ENCODE results near the gene PRKCH.

Gene PRKCH

DNA sequence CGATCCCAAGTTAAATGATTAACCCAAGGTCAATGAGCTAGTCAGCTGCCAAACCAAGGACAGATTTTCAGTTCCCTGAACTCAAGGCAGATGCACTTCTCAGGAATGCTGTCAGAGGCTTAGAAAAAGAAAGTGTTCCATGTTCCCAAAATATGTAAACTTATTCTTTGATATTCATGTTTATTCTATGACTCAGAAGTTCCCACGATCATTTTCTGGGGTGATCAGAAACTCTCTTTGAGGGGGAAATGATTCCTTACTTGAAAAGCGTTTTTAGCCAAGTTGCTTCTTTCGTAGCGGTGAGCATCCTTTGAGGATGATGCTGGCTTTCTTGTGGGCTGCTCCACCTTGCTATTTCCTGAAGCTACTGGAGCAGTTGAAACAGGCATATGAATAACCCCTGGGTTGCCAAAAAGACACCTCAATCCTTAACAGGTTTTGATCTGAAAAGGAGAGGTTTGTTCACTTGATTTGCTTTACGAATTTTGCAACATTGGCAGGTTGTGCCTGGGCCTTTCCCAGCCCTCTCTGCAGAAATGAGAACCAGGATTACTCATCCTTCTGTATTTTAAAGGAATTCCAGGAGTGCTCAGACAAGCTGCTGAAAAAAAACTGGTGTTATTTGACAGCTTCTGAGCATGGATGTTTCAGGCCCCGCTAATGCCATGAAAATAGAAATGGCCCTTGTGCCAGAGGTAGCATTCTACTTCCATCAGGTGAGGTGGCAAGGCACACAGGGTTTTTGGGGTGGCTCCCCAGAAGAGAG is 252.6 kb downstream of the PRKCH start:
- peak overlapping the region; percentile 15 for H3K4me3 Mint-ChIP-seq
- H3K9me3 Mint-ChIP-seq = no peaks in the 10 kb centered on the region
- H3K27me3 Mint-ChIP-seq = no peaks in the 10 kb centered on the region
- no peaks in the 10 kb centered on the region for H3K36me3 Mint-ChIP-seq
- H3K4me1 Mint-ChIP-seq = peaks cover 79% of the 10 kb centered on the region
- peak overlapping the region; percentile 55 for H3K27ac Mint-ChIP-seq

DNA sequence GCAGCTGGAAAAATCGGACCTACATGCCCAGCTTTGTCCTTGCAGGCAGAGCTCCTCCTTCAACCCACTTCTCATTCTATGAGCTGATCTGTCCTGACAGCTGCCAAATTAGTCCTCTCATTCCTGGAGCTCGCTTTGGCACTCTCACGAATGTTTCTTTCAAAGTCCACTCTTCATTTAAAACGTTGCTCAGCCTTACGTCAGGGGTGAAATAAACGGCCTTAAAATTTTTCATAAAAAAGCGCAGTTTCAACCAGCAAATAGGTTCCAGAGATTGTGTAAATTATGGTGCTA is 253.1 kb downstream of the PRKCH start:
- H3K4me3 Mint-ChIP-seq = no peak overlapping the region
- no peaks in the 10 kb centered on the region for H3K9me3 Mint-ChIP-seq
- H3K36me3 Mint-ChIP-seq = no peaks in the 10 kb centered on the region
- peaks cover 77% of the 10 kb centered on the region for H3K4me1 Mint-ChIP-seq
- no peaks in the 10 kb centered on the region for H3K27me3 Mint-ChIP-seq
- H3K27ac Mint-ChIP-seq = no peak overlapping the region

- Mint-ChIP-seq H3K27me3 (no peaks in the 10 kb centered on the region), H3K9me3 (no peaks in the 10 kb centered on the region), H3K36me3 (no peaks in the 10 kb centered on the region), H3K4me3 (no peak overlapping the region), H3K4me1 (peaks cover 73% of the 10 kb centered on the region), H3K27ac (no peak overlapping the region)
These were observed 253.7 kb downstream of the PRKCH start for GRCh38 chr14:61575126-61575525.

DNA sequence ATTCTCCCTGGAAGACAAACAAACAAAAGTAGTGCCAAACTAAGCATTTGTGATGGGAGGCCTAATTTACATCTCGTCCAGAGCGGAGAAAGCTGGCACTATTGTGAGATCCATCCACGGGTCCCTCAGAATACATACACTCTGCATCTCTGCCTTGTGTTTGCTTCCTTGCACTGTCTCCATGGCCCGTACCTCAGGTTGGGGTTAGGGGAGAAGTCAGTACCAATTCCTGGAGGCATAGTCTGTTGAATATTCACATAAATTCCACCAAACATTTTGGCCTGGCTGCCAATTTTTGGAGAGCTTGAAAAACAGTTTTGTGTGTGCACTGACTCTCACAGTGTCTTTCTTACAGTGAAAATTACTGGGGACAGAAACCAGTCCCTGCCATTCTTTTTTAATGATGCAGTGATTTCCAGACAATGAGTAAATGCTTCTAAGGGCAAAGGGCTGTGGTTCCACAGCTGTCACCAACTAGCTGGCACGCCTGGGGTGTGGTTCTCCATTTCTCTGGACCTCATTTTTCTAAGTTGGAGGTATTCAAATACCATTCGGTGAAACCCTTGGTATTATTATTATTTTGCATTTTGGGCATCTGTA is 254.3 kb downstream of the PRKCH start:
- Mint-ChIP-seq H3K9me3 (no peaks in the 10 kb centered on the region), H3K36me3 (no peaks in the 10 kb centered on the region), H3K27ac (no peak overlapping the region), H3K4me3 (no peak overlapping the region), H3K27me3 (no peaks in the 10 kb centered on the region), H3K4me1 (peaks cover 72% of the 10 kb centered on the region)

- Mint-ChIP-seq H3K9me3 (no peaks in the 10 kb centered on the region), H3K4me1 (peaks cover 56% of the 10 kb centered on the region), H3K4me3 (no peak overlapping the region), H3K27ac (no peak overlapping the region), H3K36me3 (no peaks in the 10 kb centered on the region), H3K27me3 (no peaks in the 10 kb centered on the region)
These were observed 256.1 kb downstream of the PRKCH start for GRCh38 chr14:61577506-61577931.

DNA sequence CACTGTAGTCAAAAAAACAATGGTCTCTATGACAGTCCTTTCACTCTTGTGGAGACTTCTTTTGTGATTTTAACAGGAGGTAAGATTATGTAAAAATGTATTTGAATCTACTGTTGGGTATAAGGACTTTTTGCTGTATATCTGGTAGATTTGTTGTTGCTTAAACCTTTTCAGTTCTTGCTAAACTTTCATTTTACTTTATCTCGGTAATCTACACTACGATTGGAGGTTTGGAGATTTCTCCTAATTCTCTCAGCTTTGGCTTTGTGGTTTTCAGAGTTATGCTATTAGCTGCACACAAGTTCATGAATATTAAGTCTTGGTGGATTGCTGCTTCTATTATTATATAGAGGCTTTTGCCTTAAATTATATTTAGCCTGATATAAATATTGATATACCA is 257.4 kb downstream of the PRKCH start:
- H3K36me3 Mint-ChIP-seq = no peaks in the 10 kb centered on the region
- peak overlapping the region; percentile 36 for H3K4me3 Mint-ChIP-seq
- H3K27me3 Mint-ChIP-seq = no peaks in the 10 kb centered on the region
- H3K4me1 Mint-ChIP-seq = peaks cover 43% of the 10 kb centered on the region
- H3K27ac Mint-ChIP-seq = peak overlapping the region; percentile 35
- H3K9me3 Mint-ChIP-seq = no peaks in the 10 kb centered on the region

DNA sequence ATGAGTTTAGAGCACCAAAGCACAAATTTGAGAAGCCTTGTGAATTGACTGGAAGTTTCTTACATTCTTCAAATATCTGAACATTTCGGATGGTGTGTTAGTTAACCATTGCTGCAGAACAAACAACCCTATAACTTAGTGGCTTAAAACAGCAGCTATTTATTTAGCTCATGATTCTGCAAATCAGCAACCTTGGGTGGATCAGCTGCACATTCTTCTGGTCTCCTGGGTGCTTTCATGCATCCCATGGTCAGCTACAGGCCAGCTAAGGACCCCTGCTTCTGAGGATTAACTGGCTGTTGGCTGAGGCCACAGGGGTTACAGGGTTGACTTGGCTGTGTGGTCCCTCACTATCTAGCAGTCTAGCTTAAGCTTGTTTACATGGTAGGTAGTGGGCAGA is 260.0 kb downstream of the PRKCH start:
- H3K4me3 Mint-ChIP-seq = no peak overlapping the region
- no peaks in the 10 kb centered on the region for H3K27me3 Mint-ChIP-seq
- H3K27ac Mint-ChIP-seq = no peak overlapping the region
- no peaks in the 10 kb centered on the region for H3K9me3 Mint-ChIP-seq
- H3K36me3 Mint-ChIP-seq = no peaks in the 10 kb centered on the region
- peaks cover 38% of the 10 kb centered on the region for H3K4me1 Mint-ChIP-seq

DNA sequence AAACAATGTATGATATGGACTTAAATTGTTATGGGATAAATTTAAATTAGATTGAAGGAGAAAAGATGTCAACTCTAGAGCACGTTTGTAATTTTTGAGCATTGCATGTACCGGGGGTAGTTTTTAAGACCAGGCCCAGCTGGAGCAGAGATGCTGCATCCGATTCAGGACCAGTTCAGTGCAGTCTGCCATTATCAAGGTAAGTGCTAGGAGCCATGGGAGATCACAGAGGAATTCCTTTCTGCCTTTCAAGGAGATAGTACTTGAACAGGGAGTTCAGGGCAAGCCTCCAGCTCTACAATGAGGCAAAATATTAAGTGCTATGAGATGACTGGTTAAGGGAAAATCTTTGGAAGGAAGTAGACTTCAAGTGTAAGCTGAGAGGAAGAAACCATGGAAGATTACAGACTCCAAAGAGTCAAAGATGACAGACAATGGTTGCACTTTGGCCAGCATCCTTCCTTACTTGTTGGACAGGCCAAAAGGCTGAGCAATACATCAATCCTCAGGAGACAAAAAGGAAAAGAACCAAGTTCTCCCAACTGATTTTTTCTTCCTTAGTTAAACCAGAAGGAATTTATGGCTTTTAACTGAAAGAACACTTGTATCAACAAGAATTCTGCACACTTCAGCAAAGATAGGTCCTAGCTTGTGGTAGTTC is 260.7 kb downstream of the PRKCH start:
- Mint-ChIP-seq H3K9me3 (no peaks in the 10 kb centered on the region), H3K27ac (no peak overlapping the region)

DNA sequence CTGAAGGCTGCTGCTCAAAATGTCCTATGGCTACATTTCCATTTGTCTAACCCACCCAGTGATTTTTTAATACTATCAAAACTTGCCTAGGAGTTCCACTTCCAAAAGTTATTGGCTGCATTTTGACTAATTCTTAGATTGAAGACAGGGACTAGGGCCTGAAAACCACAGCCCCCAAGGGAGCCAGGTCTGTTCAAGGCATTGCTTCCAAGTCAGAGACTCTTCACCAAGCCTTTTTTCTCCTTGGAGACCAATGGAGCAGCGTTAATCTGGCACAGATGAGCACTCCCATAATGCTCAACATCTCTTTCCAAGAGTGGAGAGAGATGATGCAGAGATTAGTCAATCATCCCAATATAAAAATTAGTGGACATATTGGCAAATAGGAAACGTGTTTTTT is 261.4 kb downstream of the PRKCH start:
- Mint-ChIP-seq H3K36me3 (no peaks in the 10 kb centered on the region), H3K27me3 (no peaks in the 10 kb centered on the region), H3K9me3 (no peaks in the 10 kb centered on the region), H3K4me3 (no peak overlapping the region), H3K4me1 (peaks cover 34% of the 10 kb centered on the region), H3K27ac (no peak overlapping the region)

More for the DNA sequence above, 260.7 kb downstream of the PRKCH start:
- no peak overlapping the region for H3K4me3 Mint-ChIP-seq
- peaks cover 39% of the 10 kb centered on the region for H3K4me1 Mint-ChIP-seq
- H3K36me3 Mint-ChIP-seq = no peaks in the 10 kb centered on the region
- no peaks in the 10 kb centered on the region for H3K27me3 Mint-ChIP-seq

DNA sequence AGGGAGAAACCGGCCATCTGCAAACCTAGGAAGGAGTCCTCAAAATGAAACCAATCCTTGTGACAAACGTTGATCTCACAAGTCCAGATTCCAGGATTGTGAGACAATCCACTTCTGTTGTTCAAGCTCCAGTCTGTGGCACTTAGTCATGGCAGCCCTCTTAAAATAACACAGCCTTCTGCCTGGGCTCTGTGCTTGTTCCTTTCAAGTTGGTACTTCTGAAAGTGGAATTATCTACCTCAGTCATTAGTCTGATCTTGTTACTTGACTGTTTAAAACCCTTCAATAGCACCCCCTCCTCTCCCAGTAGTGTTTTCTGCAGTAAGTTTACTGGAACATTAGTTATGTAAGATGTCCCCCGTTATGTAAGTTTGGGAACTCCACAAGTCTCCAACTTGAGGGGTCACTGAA is 263.0 kb downstream of the PRKCH start:
- Mint-ChIP-seq H3K27me3 (no peaks in the 10 kb centered on the region), H3K27ac (no peak overlapping the region), H3K36me3 (no peaks in the 10 kb centered on the region), H3K4me1 (peaks cover 19% of the 10 kb centered on the region), H3K9me3 (no peaks in the 10 kb centered on the region), H3K4me3 (no peak overlapping the region)

GRCh38 chr14:61585598-61586543 is 264.5 kb downstream of the PRKCH start:
- Mint-ChIP-seq H3K27ac (no peak overlapping the region), H3K4me3 (no peak overlapping the region), H3K27me3 (no peaks in the 10 kb centered on the region), H3K4me1 (peaks cover 23% of the 10 kb centered on the region), H3K36me3 (no peaks in the 10 kb centered on the region), H3K9me3 (no peaks in the 10 kb centered on the region)

DNA sequence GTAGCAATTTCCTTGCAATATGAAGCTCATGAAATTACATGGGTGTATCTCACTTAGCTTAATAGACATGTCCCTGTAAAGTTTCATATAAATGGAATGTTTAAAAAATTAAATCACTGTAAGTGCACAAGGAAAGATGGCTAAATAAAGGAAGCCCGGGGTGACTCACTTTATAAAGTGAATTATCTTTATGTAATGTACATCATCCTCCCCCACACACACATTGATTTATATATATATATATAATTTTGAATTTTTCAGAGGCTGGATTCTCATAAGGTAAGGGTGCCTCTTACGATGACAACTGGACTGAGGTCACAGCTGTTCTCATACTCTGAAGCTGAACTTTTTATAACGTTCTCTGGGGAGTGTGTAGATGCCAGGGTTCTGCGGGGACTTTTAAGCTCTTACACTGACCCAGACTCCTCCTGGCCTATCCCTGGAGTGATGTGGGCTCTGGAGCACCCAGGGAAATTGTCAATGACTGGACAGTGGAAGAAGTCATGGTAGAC is 265.2 kb downstream of the PRKCH start:
- Mint-ChIP-seq H3K27me3 (no peaks in the 10 kb centered on the region), H3K9me3 (no peaks in the 10 kb centered on the region), H3K4me3 (no peak overlapping the region)

GRCh38 chr14:61587081-61587713 is 265.8 kb downstream of the PRKCH start:
- H3K4me3 Mint-ChIP-seq = no peak overlapping the region
- H3K9me3 Mint-ChIP-seq = no peaks in the 10 kb centered on the region
- no peak overlapping the region for H3K27ac Mint-ChIP-seq
- H3K4me1 Mint-ChIP-seq = peaks cover 25% of the 10 kb centered on the region
- peaks cover under 1% of the 10 kb centered on the region for H3K36me3 Mint-ChIP-seq
- no peaks in the 10 kb centered on the region for H3K27me3 Mint-ChIP-seq

More for the DNA sequence above, 265.2 kb downstream of the PRKCH start:
- no peaks in the 10 kb centered on the region for H3K36me3 Mint-ChIP-seq
- peaks cover 24% of the 10 kb centered on the region for H3K4me1 Mint-ChIP-seq
- no peak overlapping the region for H3K27ac Mint-ChIP-seq

DNA sequence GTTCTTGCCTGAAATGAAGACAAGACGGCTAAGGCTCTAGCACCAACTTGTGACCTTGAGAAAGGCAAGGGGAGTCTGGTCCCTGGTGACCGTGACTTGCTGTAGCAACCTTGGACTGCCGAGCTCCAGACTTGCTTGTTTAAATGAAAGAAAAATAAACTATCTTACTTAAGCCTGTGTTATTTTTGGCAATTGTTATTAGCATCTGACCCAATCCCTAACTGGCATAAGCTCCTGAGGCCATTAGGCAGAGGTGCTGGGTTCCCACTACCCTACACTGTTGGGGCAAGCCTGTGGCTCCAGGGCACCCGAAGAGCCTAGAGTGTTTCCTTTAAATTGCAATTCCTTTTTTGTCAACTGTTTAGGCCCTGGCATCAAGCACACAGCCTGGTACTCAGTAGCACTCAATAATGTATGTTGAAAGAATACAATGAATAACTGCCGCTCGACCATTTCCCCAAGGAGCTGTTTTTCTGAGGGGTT is 267.1 kb downstream of the PRKCH start:
- Mint-ChIP-seq H3K27me3 (no peaks in the 10 kb centered on the region), H3K4me3 (no peak overlapping the region), H3K4me1 (peaks cover 36% of the 10 kb centered on the region)

More for the DNA sequence above, 267.1 kb downstream of the PRKCH start:
- H3K27ac Mint-ChIP-seq = no peak overlapping the region
- H3K9me3 Mint-ChIP-seq = no peaks in the 10 kb centered on the region
- H3K36me3 Mint-ChIP-seq = peaks cover 3% of the 10 kb centered on the region

All from activated naive CD4-positive, alpha-beta T cell treated with anti-CD3 and anti-CD28 coated beads, Interleukin-2, amount 50 U/mL, for 24 hours (primary cell).